H1 (cell line): ENCODE results near the gene C18orf63. TPM values are rescaled to one million over a fixed set of nuclear protein-coding genes. Genes with fewer than 3 reads are reported as not detected.

Experiments used
- KDM4A ChIP-seq: IDR thresholded peaks from one replicate; pipeline ENCODE4 v1.7.1; 2012; ENCODE audit warnings: low read depth, mild to moderate bottlenecking, moderate library complexity, low read length, inconsistent platforms; ENCODE audit not compliant: severe bottlenecking
- NANOG ChIP-seq: IDR thresholded peaks from 2 replicates; pipeline ENCODE4 v1.6.1; 2011; ENCODE audit warnings: low read length, low read depth, mild to moderate bottlenecking, inconsistent platforms; ENCODE audit not compliant: insufficient read depth, poor library complexity, severe bottlenecking
- RAD21 ChIP-seq, 2 experiments: IDR thresholded peaks in 1 of 2; conservative IDR thresholded peaks in 1 of 2; 2 replicates each; pipeline ENCODE4 v1.6.1; 2011; ENCODE audit warnings: low read depth in 2 of 2, low read length in 2 of 2, improper control_type of control experiment in 1 of 2, inconsistent platforms in 1 of 2, mild to moderate bottlenecking in 1 of 2, moderate library complexity in 1 of 2
- polyA plus RNA-seq, 7 experiments: library from polyadenylated mRNA; depleted of rRNA in 3 of 7; stranded (reverse) in 5 of 7; unstranded in 2 of 7; fragments of >200 nt in 5 of 7; fragments of 200-250 nt in 2 of 7; gene quantifications; 1 replicate in 5 of 7; 2 replicates in 1 of 7; 4 replicates in 1 of 7; pipeline versions ENCODE4 v1.2.1 to v1.2.3, GENCODE V29; 2011 to 2013; ENCODE audit warnings: missing spikeins in 2 of 7, mixed read lengths in 2 of 7
- total RNA-seq: library from RNA; stranded (reverse); fragmentation: NEBNext Ultra II Directional; extraction: Animal tissue kit (Norgen Biotek cat#: 25700); gene quantifications from 2 replicates; pipeline ENCODE4 v1.2.1, GENCODE V29; 2021

C18orf63 gene
- total and polyA plus RNA-seq, 2 of the 8 experiments (the other 6 are each of a cell fraction or from before 2014, with no cell fraction given) = not detected

DNA sequence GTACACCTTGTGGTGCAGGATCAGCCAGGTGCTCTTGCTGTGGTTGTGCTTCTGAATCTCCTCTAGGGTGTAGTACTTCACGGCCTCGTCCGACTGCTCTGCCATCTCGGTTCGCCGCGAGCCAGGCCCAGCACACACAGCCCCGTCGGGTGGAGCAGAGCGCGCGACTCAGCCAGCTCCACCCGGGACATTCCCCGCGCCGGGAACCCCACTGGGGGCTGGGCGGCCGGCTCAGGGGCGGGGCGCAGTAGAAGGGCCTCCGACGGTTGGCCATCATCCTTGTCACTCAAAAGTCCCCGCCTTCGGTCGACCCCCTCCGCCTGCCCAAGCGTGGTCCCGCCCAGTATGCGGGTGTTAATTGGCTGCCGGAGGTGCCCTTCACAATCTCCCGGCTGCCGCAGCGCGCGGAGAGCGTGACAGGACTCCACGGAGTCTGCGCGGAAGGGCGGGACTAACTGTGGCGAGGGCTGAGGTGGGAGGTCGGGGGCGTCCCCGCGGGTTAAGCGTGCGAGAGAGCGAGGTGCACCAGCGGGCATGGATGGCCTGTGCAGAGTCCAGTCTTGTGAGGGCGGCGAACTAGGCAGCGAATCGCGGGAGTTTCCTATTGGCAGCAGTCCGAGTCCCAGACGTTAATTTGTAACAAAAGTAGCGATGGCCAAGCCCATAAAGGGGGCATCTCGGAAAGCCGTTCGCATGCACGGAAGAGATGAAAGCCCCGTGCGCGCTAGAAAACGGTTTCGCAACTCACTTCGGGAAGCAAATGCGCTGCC lies 23.7 kb upstream of the C18orf63 start, which contains the start of gene CYB5A (continued):
- TF ChIP-seq KDM4A (peak; percentile 95), RAD21 (IDR thresholded peaks at IDR 0.05 in 1 of 2, conservative IDR thresholded peaks at IDR 0.05 in 1 of 2; ENCODE audit: low read depth in 2 of 2, low read length in 2 of 2) (peak in 1 of 2 experiments; percentile 10; a peak in 1 of 4 replicates), NANOG (no peak)
